Nucleus accumbens (tissue), 56 donors: ENCODE data around the gene UBASH3A.

Experiments
- DNase-seq, 56 donors: peaks; one replicate each; lab custom pipeline; 2025; lab: John Stamatoyannopoulos, UW

UBASH3A gene

GRCh38 chr21:42374457-42374856 lies 29.2 kb upstream of the UBASH3A start:
- no peak for DNase-seq

- no peak for DNase-seq
These were observed 28.7 kb upstream of the UBASH3A start for GRCh38 chr21:42374864-42375499.

- no peak for DNase-seq
These were observed 28.2 kb upstream of the UBASH3A start for GRCh38 chr21:42375506-42375905.

- no peak for DNase-seq
These were observed 27.8 kb upstream of the UBASH3A start for GRCh38 chr21:42375966-42376337.

- no peak for DNase-seq
These were observed 27.2 kb upstream of the UBASH3A start for GRCh38 chr21:42376338-42376982.

- no peak for DNase-seq
These were observed 26.3 kb upstream of the UBASH3A start for GRCh38 chr21:42377211-42377950.

GRCh38 chr21:42377951-42378340 lies 25.8 kb upstream of the UBASH3A start:
- DNase-seq: no peak

GRCh38 chr21:42378418-42378817 lies 25.3 kb upstream of the UBASH3A start:
- no peak for DNase-seq

GRCh38 chr21:42379426-42380215 lies 24.1 kb upstream of the UBASH3A start:
- DNase-seq: no peak

GRCh38 chr21:42381347-42381984 lies 22.2 kb upstream of the UBASH3A start:
- DNase-seq: no peak

GRCh38 chr21:42382915-42383314 lies 20.8 kb upstream of the UBASH3A start:
- no peak for DNase-seq

GRCh38 chr21:42383331-42383730 lies 20.4 kb upstream of the UBASH3A start:
- no peak for DNase-seq

- no peak for DNase-seq
These were observed 19.4 kb upstream of the UBASH3A start for GRCh38 chr21:42384156-42384945.

GRCh38 chr21:42384989-42385388 lies 18.7 kb upstream of the UBASH3A start:
- no peak for DNase-seq

- no peak for DNase-seq
These were observed 18.1 kb upstream of the UBASH3A start for GRCh38 chr21:42385619-42386018.

- no peak for DNase-seq
These were observed 17.6 kb upstream of the UBASH3A start for GRCh38 chr21:42386034-42386591.

GRCh38 chr21:42387164-42387563 lies 16.5 kb upstream of the UBASH3A start:
- DNase-seq: no peak

- DNase-seq: no peak
These were observed 15.8 kb upstream of the UBASH3A start for GRCh38 chr21:42387843-42388340.

GRCh38 chr21:42388740-42389448 lies 14.8 kb upstream of the UBASH3A start:
- no peak for DNase-seq
